Activated gamma-delta T cell (primary cell): Measurements from ENCODE around the gene STAG2.

Experiments
- DNase-seq: peaks from one replicate; lab custom pipeline; 2025; lab: John Stamatoyannopoulos, UW

STAG2 gene

DNA sequence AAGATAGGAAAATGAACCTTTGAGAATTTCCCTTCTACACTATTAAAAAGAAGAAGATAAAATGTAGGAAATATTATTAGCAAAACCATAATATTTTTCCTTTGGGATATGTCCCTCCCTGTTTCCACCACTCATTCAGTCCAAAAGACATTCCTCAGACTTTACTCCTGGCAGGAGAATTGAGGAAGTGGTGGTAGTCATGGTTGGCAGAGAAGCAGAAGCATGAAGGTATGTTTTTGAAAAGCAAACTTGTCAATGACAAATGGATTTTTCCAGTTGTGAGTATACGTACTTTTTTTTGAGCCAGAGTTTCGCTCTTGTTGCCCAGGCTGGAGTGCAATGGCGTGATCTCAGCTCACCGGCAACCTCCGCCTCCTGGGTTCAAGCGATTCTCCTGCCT, 13.7 kb downstream of the STAG2 start:
- DNase-seq, result no peak

DNA sequence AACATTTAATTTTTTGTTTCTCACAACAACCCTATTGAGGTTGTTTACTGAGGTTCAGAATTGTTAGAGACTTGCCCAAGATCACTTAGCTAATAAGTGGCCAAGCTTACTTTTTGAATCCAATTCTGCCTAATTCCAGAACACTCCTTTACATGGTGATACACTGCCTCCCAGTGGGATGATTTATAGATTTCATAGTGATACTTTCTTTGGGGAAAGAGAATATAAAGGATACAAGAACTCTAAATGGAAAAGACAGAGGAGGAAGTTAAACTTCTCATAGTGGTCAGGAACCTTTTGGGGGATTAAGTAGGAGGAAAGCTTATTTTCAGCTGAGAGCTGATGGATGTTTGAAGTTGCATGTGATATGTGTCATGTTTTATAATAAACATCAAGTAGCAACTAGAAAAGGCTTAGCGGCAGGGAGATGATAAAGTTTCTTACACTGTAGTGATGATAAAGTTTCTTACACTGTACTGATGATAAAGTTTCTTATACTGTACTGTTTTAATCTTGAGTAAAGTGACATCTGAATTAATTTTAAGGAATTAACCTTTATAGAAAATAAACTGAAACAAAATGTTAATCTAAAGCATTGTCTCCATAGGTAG, 15.3 kb downstream of the STAG2 start:
- DNase-seq, result no peak

DNA sequence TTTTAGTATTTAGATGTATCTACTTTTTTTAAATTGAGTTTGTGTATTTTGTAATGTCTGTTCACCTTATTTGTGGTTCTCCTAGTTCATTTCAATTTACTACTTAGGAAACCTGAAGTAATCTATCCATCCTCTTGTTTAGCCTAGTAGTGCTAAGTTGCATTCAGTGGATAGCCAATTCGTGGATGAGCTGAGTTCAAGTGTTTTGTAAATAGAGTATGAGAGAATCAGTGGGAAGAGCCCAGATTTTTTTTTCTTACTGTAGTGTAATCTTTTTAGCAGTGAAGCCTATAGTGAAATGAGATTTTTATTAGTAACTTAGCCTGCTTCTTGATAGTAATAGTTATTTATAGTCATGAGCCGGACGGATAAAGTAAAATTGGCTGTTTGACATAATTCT, 21.7 kb downstream of the STAG2 start:
- no peak for DNase-seq

DNA sequence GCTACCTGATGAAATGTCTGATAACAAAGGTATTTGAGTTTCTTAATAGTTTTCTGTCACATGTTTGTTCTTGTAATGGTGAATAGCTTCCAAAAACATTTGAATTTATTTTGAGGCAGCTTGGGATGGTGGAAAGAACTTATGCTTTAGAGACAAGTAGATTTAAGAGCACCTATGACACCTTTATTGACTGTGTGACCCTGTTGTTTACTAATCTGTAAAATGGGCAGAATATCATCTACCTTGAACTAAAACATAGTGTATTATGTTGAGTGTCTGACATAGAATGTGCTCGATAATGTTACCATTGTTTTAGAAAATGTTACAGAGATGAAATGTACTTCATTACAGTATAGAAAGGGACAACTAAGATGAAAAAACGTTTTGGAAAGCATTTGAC, 24.9 kb downstream of the STAG2 start:
- DNase-seq, result no peak

DNA sequence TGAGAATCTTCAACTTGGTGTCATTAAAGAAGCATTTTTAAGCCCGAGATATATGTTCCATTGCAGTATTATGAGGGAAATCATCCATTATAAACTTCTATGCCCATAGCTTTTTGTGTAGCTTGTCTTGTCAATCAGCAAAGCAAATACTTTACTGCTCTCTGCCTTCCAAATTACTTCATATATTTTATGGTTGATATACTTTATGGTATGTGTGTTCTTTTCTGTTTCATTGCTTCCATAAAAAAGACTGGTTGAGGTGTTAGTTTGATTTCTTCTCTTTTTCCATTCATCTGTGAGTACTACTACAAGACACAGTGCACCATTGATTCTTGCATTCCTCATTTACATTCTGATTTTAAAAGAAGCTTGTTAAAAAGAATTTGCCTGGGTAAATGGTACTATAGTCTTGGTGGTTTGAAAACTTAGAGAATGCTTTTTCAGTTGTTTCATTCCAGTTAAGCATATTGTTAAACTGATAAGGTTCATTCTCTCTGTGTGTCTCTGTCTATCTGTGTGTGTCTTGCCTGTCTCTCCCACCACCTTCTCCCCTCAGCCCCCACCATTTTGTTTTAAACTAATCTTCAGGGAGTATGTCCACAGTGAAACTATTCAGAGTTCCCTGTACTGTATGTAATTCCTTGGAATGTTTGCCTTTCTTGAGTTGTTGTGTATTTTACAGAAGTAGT, 27.1 kb downstream of the STAG2 start:
- no peak for DNase-seq

DNA sequence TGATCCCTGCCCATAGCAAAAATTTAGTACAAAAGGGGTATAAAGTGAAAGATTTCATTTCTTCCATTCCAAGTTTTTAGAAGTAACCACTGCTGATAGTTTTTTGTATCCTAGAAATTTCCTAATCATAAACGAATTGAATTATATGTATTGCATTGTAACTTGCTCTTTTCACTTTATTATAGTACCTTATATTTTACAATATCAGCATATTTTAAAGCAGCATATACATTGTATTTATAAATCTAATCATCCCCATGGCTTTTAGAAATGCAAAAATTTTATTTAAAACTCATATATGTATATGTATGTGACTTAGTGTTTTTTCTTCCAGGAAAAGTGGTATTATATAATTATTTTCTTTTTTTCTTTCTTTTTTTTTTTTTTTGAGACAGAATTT, 27.7 kb downstream of the STAG2 start:
- no peak for DNase-seq

DNA sequence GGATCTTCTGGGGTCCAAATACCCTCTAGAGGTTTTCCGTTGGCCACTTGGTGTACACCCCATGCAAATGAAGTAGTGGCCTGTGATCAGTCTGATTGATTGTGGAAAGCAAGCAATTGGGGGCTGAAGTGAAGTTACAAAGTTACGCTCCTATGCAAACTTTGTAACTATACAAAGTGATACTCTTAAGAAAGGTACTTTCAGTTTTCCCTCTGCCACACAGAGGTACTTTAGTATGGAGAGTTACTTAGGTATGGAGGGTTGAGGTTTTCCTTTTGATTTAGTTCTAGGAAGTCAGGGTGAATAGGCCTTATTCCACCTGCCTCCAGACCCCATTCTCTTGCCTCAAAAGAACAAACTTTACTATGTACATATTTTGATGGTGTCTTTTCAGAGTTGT, 28.7 kb downstream of the STAG2 start:
- DNase-seq, result no peak

DNA sequence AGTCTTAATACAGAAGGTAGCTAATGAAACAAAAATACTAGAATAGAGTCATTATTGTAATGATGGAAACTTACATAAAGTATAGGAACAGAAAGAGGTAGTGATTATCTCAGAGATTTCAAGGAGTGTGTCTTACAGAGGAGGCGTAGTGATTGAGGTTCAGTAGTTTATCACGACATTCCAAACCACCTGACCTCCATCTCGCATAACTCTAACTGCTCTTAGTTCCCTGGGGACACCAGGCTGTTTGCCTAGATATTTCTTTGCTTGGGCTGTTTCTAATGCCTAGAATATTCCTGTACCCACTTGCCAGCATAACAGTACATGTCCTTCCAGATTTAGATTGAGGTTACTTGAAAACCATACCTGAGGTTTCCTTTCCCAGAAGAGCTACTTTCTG, 29.1 kb downstream of the STAG2 start:
- DNase-seq, result no peak

DNA sequence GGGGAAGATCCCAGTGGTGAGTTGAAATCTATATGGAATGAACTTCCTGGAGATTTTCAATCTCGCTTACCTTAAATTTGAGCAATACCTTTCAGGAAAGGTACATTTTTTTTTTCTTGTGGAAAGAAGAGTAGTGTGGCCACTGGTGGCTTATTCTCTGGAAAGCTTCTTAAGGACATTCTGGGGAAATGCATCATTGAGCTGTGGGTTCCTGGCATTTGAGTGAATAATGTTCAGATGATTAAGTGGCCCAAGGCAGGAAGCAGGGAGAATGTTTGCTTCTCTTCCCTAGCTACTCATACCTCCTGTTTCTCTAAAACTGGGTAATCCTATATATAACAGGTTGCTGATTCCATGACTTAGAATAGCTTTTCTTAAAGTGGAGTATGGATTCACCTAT, 31.8 kb downstream of the STAG2 start:
- no peak for DNase-seq

DNA sequence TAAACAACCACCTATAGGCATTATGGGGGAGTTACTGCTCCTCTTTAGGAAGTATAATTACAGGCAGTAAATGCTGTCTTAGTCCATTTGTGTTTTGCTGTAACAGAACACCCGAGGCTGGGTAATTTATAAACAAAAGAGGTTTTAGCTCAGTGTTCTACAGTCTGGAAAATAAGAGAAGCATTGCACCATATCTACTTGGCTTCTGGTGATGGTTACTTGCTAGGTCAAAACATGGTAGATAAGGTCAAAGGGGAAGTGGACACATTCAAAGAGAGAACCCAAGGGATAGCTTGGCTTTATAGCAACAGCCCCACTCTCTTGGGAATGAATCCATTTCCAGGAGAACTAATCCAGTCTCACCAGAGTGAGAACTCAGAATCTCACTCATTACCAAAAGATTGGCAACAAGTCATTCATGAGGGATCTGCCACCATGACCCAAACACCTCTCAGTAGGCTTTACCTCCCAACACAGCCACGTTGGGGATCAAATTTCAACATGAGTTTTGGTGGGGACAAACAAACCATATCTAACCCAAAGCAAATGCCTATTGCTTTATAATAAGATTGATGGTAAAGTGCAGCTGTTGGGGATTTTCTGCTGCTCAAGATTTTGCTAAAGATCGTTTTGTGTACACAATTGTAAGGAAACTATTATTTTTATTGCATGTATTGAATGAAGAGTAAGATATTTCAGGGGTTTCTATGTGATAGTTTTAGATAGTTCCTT, 32.6 kb downstream of the STAG2 start:
- no peak for DNase-seq

DNA sequence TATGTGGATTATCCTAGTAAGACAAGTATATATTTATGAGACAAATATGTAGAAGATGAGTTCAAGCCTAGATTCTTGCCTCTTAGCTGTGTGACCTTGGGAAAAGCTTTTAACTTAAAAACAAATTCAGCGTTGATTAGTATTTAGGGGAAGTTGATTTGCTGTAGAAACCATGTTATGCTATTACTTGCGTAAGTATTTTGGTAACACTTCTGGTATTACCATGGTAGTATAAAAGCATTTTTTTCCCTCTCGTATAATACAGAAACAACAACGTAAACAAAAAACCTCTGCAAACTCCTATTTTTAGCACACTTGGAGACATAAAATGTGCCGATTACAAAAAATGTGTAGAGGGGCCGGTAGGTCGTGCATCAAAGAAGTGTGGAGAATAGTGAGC, 33.2 kb downstream of the STAG2 start:
- no peak for DNase-seq

DNA sequence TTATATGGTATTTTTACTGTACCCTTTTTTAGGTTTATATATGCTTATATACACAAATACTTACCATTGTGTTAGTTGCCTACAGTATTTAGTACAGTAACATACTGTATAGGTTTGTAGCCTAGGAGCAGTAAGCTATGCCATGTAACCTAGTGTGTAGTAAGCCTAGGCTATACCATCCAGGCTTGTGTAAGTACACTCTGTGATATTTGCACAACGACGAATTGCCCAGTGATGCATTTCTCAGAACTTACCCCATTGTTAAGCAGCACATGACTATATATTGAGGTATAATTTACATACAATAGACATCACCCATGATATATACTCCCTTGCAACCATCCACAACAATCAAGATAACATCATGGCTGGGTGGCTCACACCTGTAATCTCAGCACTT, 40.1 kb downstream of the STAG2 start:
- DNase-seq, result no peak

DNA sequence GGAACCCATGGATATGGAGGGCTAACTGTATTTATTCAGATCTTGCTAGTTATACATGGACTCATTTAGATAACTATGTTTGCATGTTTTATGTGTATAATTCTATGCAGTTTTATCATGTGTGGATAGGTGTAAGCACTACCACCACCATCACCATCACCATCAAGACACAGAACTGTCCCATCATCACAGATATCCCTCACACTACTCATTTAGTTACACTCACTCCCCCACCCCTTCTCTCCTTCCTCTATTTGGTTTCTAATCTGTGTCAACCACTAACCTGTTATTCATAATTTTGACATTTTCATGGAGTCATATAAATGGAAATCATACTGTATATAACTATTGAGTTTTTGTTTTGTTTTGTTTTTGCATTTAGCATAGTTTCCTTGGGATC, 43.7 kb downstream of the STAG2 start:
- no peak for DNase-seq

DNA sequence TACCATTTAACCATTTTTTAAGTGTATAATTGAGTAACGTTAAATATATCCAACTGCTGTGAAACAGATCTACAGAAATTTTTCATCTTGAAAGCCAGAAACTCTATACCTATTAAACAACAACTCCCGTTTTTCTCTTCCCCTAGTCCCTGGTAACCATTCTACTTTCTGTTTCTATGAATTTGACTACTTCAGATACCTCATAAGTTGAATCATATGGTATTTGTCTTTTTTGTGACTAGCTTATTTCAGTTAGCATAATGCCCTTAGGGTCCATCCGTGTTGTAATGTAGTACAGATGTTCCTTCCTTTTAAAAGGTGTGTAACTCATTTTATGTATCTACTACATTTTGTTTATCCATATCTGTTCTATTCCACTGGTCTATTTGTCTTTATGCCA, 48.7 kb downstream of the STAG2 start:
- no peak for DNase-seq

DNA sequence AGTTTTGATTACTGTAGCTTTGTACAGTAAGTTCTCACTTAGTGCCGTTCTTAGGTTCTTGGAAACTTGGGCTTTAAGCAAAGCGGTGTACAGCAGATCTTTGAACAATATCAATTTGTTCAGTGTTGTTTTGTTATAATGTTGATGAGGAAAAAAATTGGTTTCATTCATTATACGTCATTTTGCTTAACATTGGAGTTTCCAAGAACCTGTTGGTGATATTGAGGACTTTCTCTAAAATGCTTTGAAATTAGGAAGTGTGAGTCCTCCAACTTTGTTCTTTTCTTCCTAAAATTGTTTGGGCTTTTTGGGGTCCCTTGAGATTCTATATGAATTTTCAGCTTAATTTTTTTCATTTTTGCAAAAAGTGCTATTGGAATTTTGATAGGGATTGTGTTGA, 49.1 kb downstream of the STAG2 start:
- DNase-seq, result no peak

DNA sequence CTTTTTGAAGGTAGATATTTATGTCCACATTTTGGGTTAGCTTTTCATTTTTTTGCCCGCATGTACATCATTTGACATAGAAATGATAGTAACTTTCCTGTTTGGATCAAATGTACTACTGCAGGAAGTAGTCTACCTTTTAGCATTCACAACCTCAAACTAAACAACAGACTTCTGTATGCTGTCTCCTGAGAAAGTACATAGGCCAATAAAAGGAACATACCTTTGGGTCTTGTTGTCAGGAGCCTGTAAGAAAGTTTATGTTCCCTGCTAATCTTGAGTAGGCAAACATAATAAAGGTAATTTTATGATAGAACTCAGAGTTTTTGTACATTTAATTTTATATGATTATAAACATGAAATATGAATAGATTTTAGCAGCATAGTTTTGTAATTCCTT, 54.2 kb downstream of the STAG2 start:
- no peak for DNase-seq

DNA sequence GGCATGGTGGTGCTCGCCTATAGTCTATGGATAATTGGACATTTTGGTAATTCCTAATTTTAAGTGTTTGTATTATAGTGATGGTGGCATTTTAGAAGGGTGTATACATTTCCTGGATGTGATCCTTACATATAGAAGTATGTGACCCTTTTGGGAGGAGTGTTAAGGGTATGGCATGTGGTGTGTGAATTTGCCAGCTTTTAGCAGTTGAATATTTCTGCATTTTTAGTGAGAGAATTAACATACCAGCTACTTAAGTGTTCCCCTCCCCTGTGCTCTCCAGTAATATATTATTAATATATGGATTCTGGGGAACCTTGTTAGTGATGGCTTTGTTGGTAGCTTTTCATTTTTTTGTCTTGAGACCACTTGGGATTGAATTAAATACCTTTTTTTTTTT, 55.3 kb downstream of the STAG2 start:
- DNase-seq, result no peak

DNA sequence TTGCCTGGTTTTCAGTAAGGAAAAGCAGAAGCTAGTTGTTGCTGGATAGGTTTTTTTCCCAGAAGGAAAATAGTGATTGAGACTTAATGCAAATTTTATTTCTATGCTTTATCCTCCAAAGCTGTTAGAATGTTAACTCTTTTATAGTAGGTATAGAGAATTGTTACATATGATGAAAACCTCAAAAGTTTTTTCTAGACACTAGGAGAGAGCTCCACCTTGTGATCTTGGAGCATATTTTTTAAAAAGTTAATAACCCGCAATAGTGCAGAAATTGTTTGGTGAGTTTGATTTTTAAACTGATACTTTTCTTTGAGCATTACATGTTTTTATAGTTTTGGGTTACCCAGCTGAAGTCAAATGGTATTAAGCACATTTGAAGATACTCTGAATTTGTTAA, 56.5 kb downstream of the STAG2 start:
- no peak for DNase-seq

DNA sequence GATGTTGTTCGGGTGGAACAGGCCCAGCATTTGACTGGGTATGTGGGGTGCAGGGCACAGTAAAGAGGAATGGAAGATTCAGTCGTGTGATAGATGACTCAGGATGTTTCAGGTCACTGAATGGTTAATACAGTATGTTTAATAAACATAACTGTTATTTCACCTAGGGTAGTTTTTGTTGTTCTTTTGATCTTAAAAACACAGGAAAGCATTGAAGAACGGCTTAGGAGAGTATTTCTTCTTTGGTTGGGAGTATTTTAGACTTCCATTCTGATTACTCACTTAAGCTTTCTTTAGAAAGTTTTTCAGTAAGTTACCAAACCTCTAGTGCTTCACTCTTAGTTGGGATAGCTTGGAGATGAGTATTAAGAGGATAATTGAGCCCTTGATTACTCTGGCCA, 62.3 kb downstream of the STAG2 start:
- DNase-seq, result no peak

DNA sequence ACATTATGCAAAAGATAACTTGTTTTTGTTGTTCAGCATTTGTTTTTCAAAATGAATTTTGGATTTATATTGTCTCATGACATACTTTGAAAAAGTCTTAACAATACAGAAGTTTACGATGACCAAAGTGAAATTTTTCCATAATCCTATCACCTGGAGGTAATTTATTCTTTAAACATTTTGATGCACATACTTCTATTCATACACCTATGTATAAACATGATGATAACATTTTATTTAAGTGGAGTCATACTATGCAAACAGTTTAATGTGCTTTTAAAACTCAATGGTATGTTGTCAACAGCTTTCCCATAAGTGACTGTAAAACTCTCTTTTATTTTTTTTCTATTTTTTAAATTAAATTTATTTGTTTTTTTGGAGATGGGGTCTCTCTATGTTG, 65.0 kb downstream of the STAG2 start:
- no peak for DNase-seq

DNA sequence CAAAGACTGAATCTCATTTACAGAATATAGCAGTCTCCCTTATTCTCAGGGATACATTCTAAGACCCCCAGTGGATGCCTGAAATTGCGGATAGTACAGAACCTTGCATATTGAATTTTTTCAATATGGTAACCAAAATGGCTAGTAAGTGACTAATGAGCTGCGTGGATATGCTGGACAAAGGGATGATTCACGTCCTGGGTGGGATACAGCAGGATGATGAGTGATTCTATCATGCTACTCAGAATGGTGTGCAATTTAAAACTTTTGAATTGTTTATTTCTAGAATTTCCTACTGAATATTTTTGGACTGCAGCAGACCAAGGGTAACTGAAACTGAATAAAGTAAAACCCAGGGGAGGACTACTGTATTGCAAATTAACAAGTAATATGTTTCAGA, 66.7 kb downstream of the STAG2 start:
- DNase-seq, result no peak

DNA sequence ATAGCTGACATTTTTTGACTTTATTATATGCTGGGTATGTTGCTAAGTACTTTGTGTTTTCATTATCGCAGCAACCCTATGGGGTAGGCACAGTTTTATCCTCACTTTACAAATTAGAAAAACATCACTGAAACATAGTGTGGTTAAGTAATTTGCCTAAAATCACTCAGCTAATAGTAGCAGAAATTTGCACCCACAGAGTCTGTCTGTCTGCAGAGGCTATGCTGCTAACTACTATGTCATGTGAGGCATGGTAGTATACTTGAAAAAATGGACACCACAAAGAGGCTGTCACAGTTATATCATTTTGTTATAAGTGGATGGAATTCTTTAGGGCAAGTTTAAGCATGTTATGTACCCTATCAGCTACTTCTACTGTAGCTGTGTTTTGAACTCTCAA, 69.0 kb downstream of the STAG2 start:
- DNase-seq, result no peak

DNA sequence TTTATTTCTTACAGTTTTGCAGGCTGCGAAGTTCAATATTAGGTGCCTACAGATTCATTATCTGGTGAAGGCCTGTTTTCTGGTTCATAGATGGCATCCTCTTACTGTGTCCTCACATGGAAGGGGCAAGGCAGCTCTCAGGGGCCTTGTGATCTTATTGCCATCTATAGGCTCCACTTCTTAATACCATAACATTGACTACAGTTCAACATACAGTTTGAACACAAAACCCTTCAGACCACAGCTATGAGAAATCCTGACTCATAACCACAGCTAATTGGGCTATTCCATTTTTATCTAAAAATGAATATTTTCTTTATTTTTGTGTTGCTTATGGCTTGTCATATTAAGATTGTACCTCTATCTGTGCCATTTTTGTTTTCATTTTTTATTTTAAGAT, 72.3 kb downstream of the STAG2 start:
- no peak for DNase-seq

DNA sequence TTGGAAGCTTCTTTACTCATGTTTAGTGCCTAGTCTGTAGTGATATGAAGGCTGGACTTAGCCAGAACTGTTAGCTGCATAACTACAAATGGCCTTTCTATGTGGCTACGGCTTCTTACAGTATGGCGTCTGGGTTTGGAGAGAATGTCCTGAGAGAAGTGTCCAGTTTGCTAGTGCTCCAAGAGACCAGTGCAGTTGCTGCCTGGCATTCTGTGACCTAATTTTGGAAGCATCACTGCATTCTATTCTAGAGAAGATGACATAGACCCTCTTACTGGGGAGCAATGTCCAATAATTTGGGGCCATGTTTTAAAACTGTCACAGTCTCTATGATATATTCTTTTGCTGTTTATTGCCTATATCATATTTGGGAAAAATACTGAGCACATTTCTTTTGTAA, 74.2 kb downstream of the STAG2 start:
- DNase-seq, result no peak
